Renal cortical epithelial cell (primary cell): ENCODE data around the gene NFATC2. TPM values are rescaled to one million over a fixed set of nuclear protein-coding genes. Genes with fewer than 3 reads are reported as not detected.

ENCODE experiments used
- DNase-seq: peaks from one replicate; pipeline ENCODE4 v3.0.0-alpha.2; 2011; ENCODE audit warnings: low read depth
- total RNA-seq: library from RNA; depleted of rRNA; stranded (reverse); fragments of >200 nt; gene quantifications from 2 replicates; pipeline ENCODE4 v1.2.3, GENCODE V29; 2014

The NFATC2 gene
- total RNA-seq, 1 donor from 2014 or later: under 0.01 TPM

DNA sequence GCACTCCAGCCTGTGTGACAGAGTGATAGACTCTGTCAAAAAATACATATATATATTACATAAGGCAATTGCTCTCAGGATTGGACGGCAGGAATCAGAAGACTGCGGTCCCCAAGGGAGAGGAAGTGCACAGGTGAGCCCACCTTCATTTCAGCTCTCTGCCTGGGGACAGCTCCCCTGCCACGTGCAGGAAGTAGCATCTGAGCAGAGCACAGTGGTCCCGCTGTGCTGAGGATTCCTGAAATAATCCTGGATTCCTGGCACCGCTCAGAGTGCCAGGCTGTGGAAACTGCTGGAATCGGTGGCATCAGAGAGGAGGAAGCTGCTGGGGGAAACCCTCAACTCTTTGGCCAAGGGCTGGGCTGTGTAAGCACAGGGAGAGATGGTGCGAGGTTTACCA lies 27.7 kb downstream of the NFATC2 start:
- DNase-seq: no peak

DNA sequence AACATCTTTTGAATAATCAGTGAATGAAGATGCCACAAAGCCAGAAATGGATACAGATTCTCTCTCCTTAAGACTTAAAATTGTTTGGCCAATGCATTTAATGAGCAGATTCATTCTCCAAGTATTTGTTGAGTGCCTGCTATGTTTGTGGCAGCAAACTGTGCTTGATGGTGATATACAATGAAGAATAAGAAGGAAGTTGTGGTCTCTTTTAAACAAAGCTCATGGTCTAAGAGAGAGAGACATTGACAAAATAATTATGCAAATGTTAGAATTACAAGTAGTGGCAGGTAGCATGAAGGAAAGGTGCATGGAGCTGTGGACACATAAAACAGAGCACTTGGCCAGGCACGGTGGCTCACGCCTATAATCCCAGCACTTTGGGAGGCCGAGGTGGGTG lies 28.3 kb downstream of the NFATC2 start:
- no peak for DNase-seq

DNA sequence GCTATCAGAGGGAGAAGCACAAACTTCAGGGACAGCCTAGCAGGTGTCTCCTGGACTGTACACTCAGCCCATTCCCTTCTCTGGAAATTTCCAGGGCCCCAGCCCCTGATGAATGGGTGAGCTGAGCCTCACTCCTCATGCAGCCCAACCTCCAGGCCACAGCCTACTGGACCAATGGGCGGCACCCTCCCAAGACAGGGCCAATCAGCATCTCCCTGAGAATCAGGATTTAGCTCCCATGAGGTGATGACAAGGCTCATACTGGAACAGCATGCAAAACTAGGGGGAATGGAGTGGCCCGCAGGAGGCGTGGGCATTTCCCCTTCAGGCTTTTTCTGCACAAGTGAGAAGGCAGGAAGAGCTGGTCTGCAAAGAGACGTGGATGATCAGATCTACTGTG lies 29.0 kb downstream of the NFATC2 start:
- no peak for DNase-seq

DNA sequence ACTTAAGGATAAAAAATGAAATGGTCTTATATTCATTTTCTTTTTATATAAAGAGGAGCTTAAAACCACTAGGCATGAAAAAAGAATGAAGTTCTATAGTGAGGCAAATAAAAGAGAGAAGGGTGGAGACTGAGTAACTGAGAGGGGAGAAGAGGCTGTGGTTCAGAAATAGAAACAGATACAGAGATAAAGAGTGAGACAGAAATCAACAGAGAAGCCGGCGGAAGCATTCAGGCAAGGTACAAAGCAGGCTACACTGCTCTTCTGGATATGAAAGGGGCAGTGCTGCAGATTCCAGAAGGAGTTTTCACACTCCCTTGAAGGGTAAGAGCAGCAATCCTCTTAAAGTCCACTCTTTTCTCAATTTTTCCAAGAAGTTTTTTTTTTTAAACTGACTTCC lies 29.9 kb downstream of the NFATC2 start:
- DNase-seq: no peak

DNA sequence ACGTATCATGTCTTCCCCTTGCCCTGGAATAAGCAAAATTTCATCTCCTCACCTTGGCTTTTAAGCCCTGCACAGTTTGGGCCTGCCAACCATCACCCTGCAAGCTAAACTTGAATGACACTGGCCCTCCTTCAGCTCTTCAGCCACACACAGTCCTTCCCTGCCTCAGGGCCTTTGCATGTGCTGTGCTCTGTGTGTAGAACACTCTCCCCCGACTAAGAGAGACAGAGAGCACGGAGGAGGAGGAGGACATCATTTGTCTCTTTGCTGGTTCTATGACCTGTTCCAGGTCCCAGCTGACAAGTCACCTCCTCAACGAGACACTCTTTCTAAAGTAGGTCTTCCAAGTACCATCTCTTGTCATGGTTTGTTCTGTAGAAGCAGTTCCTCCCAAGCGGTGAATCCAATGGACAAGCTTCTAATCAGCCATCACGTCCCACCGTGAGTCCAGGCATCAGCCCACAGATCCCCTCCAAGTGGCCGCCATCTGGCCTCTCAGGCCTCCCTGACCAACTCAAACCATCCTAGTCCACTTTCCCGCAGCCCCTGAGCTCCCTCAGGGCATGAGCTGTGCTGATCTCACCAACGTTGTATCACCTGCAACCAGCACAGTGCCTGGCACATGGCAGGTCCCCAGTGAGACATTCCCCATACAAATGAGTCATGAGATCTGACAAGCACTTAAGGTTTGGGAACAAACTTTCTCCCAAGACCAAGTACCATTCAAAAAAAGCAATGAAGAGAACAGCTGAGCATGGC lies 30.5 kb downstream of the NFATC2 start:
- no peak for DNase-seq

DNA sequence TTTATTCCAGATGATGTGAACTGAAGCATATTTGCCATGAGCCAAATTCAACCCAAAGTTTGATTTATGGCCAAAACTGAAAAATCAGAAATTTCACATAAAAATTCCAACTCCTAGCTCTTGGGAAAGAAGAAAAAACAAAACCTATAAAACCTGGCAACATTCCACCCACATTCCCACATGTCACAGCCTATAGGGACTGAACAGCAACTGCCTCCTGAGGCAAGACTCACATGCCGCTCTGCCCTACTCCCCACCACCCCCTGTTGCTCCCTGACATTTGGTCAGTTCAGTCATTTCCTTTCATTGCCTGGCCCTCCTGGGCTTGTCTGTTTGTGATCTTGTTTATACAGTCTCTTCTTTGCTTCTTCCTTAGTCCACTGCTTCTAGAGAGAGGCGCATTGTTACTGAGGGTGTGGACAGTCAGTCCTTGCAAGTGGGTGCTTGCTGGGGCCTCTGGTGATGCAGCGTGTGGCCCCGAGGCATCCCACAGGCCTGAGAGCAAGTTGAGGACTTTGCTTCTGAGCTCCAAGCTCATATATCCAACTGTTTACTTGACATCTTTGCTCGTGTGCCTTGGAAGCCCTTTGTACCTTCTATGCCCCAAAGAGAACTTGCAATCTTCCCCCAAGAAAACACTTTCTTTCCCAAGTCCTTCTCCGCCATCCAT lies 31.4 kb downstream of the NFATC2 start:
- DNase-seq: no peak

DNA sequence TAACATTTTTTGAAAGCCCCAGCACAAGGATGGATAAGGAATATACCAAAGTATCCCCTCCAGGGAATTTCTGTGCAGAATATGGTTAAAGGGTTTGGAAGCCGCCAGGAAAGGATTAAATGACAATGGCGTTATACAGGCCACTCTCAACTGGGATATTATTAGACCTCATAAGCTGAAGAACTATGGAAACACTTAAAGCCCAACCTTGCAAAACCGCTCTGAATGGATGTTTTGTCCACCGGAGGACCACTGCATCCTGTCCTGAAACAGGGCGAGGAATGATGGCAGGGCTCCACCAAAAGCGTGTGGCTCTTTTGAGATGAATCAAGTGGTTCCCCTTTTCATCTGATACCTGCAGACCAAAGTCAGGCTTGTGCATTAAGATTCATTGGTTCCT lies 32.4 kb downstream of the NFATC2 start:
- no peak for DNase-seq

DNA sequence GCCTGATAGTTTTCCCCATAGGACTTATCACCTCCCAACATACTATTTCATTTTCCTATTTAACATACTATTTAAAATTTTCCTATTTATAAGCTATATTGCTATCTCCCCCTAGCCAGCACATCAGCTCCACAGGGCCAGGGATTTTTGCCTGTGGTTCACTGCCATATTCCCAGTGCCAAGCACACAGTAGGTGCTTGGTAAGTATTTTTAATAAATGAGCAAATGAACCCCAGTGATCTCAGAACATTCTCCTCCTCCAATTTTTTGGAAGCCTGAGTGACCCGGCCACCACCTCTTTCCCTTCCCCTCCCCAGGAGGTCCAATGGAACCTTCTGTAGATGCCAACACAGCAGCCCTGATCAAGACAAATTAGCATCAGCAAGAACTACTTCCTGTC lies 33.3 kb downstream of the NFATC2 start:
- DNase-seq: no peak

DNA sequence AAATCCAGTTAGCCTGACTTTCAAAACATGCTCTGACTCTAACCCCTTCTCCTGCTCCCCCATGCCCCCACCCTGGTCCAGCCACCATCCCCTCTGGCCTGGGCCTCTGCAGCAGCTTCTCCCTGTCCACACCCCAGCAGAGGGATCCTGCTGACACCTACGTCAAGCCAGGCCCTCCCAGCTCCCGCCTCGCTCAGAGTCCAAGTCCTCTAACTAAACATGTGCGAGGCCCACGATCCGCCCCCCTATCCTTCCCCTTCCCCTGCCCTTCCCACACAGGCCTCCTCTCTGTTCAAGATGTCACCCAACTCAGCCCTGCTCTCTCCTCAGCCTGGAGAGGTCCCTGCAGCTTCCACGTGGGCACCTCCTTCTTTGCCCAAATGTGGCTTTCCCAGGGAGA lies 33.7 kb downstream of the NFATC2 start:
- DNase-seq: no peak

DNA sequence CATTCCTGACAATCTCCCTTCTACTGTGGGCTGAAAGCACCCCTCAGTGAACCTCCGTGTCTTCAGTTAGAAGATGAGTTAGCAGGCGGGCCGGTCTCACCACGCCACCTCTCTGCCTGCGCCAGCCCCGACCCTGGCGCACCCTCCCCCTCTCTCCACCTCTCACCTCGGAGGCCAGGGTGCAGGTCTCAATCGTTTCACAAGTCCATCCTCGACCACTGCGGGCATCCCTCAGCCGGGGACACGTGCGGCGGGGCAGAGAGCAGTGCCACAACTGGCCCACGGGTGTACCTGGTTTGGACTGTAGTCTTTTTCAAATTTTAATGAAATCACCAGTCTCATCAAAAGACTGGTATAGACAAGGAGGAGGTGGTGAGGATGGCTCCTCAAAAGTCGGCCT lies 34.4 kb downstream of the NFATC2 start:
- DNase-seq: no peak

DNA sequence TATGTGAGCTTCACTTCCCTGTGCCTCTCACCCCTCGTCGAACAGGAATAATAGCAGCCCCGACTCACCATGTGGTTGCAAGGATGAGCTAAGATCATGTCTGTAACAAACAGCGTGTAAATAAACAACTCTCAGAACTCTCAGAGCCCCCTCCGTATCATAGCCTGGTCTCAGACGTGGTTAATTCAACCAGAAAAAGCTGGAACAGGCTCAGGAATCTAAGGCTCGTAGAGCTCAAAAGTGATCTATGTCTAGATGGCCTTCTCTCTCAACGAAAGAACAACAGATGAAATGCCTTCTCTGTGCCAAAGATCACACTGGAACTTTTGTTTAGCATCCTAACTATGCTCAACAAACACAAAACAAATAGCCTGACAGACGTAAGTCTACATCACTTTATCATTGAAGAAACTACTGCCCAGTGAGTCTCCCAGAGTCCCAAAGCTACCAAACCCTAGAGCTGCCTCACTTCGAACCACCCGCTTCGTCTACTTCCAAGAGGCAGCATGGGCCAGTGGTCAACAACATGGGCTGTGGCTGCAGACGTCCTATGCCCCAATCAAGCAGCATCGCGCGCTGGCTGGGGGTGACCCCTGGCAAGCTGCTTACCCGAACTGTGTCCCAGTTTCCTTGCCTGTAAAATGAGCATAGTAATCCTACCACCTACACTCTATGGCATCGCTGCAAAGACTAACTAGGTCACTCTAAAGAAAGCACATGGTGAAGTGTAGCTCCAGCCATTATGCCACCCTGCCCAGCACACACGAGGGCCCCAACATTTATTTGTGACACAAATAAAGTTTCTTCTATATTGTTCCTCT lies 35.1 kb downstream of the NFATC2 start:
- DNase-seq: no peak

DNA sequence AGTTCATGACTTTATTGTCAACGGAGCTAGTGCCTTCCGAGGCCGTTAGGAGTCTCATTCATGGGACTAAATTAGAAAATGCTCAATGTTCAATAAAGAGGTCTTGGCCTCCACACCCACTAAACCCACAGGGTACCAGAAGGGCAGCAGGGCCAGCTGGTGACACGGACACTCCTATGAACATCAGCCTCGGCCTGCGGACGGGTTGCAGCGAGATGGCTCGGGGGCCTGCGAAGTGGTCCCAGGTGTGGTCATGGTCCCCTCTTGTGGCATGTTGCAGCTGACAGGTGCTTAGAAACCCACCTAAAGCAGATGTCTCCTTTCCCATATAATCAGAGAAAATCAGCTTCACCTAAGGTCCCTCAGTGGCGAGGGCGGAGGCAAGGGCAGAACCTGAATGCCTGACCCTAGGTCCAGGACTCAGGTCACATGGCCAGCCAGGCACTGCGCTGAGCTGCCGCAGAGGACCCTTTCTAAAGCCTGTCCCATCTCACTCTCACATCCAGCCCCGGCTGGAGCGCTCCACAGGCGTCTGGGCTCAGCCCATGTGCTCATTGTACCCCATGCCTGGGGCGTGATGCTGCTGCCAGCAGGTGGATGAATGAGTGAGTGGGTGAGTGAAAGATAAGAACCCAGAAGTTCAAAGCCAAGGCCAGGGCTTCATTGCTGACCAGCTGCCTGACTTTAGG lies 35.8 kb downstream of the NFATC2 start:
- no peak for DNase-seq

DNA sequence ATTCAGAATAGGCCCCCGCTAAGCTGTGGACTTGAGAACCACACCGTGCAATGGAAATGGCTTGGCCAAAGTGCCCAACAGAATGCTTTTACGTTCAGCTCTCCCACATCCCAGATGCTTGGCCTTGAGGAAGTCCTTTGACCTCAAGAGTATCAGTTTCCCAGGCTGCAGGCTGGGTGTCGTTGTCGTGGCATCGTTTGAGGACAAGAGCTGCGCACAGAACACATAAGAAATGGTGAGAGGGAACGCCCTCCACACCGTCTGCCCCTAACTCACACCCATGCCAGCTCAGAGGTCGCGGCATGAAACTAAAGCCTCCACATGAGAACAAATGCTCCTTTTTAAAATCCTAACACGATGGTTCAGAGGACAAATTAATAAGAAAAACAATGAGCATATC lies 37.0 kb downstream of the NFATC2 start:
- DNase-seq: no peak

DNA sequence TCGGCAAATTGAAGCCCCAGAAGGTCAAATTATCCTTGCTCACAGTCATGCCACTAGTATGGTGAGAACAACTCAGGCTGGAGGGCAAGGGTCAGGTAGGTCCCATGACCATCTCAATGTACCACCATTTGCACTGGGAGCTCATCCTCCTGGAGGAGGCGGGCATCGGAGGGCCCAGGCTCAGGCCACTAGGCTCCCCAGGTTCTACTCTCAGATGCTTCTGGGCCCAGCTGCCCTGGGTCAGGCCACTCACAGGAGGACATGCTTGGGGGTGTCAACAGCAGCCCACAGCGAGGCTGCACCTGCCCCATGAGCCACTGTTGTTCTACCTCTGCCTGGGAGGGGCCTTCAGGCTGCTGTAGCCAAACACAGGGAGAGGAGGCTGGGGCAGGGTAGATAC lies 39.1 kb downstream of the NFATC2 start:
- no peak for DNase-seq

DNA sequence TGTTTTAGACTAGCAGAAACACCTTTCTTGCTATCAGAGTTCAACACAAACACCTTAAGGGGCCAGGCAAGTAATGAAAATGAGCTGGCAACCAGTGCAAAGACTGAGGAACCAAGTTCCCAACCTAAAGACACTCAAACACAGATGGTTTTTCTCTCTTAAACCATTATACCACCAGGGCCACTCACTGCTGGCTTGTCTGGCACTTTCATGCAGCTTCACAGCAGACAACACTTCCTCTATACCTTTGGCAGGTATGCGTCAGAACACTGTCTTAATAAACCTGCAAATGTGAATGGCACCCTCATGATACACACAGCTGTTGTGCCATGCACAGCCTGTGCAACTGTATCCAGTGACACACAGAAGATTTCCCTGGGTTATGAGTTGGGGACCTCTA lies 41.6 kb downstream of the NFATC2 start:
- DNase-seq: no peak

DNA sequence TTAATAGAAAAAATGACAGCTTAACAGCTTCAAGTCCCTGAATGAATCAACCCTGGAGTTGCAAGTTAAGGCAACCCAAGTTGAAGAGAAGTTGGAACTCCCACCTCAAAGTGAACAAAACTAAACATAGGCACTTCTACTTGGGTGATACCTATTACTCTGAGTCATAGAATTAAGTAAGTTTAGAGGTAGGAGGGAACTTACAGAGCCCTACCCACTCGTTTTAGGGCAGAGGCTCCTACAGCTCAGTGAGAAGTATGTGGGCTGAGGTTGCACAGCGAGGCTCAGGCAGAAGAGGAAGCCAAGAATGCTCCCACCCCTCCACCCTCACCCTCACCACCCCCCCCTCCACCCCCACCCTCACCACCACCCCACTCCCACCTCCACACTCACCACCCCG lies 42.2 kb downstream of the NFATC2 start:
- peak; percentile 42 for DNase-seq

DNA sequence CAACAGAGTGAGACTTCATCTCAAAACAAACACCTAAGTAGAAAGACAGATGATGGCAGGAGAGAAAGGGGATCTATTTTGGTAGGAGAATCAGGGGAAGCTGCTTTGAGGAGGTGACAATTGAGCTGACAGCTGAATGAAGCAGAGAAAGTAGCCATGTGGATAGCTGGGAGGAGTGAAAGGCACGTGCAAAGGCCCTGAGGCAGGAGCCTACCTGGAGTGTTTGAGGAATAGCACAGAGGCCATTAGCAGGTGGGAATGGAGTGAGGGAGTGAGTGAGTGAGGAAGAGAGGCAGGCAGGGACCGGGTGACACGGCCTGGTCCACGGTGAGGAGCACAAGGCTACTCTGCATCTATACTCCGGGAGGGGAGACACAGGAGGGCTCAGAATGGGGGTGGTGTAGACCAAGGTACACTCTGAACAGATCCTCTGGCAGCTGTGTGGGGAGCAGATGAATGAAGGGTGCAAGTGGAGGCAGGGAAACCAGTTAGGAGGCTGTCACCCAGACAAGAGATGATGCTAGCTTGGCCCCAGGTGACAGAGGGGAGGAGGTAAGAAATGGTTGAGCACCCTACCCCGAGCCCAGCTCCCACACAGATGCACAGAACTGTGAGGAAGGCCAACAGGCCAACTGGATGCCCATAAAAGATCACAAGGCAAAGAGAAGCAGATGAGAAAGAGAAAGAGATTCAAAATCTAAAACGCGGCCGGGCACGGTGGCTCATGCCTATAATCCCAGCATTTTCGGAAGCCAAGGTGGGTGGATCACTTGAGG lies 43.6 kb downstream of the NFATC2 start:
- no peak for DNase-seq

DNA sequence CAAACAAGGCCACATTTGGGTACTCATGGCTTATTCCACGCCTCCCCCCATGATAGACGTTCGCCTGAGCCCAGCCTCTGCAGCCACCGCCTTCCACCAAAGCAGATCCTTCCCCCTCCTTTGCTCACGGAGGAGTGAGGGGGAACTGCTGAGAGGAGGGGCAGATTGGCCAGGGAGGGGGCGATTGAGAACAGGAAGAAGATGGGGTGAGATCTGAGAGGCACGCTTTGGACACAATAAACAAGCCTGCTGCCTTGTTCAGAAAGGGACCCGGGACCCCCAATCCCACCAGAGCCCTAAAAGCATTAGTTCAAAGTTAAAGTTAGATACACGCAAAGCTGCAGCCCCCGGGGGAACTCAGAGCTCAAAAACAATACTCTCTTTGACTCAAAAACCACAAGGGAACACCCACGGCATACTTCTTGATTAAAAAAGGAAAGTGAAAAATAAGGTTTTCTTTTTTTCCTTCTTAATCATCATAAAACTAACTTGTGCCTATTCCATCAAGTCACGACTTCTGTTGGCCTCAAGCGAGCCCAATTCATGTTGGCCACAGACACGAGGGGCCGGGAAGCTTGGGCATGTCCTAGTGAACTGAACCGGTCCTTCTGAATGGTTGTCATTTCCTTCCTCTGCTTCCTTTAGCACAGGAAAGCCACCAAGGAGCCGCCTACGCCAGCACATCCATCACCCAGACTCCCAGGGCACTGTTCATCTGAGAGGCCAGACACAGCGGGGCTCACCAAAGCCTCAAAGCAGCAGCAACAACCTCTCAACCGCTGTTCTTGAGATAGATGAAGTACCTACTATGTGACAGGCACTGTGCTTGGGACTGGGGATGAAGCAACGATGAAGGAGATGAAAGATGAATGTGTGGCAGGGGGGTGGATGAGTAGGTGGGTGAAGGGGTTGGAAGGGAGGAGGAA lies 44.7 kb downstream of the NFATC2 start:
- no peak for DNase-seq

DNA sequence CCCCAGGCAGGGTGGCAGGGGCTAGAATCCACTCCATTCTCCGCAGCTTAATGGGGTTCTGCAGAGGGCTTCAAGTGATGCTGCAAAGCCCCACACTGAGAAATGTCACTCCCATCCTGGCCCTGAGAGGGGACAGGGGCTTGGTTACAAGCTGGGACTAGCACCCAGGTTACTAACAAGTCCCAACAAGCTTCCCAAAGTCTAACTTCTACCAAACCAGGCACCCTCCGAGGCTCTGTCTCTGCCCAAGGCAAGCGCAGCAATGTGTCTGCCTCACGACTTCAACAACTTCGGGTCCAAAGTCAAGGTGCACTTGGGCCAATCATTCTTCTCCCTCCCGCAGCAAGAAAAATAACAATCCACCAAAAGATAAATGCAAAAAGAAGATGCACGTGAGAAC lies 45.6 kb downstream of the NFATC2 start:
- no peak for DNase-seq

DNA sequence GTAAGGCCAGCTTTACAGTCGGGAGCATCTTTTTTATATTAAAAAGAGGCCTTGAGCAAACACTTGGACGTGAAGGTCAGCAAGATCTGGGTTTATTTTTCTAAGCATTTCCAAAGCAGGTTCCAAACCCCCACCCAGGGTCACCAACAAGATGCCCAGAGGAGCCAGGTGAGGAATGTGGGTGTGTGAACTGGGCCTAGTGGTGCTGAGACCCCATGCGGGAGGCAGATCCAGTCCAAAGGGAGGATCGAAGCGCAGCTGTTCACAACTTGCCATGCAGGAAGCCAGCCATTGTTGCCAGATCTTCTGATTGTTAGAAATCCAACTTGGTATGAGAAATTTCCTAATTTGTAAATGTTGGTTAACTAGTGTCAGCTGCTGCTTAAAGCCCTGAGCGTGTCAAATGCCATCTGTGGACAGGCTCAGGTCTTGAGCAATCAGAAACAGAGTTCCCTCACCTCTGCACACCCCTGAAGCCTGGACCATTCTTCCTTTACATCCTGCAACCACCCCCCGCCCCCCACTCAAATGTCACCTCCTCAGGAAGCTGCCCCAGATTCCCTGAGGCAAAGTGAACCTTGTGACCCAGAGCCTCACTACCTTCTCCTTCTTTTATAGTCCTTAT lies 46.5 kb downstream of the NFATC2 start:
- DNase-seq: no peak
